Measurements from ENCODE around the gene AUTS2. TPM values are rescaled to one million over a fixed set of nuclear protein-coding genes. Genes with fewer than 3 reads are reported as not detected.

The AUTS2 gene
- total and polyA plus RNA-seq, 2 of the 8 experiments (the other 6 are each of a cell fraction or from before 2014, with no cell fraction given): 25.9 to 101 TPM

- TF ChIP-seq SIN3A (conservative IDR thresholded peaks at IDR 0.05 in 1 of 2, IDR thresholded peaks at IDR 0.05 in 1 of 2; ENCODE audit: low read depth in 1 of 2, low read length in 2 of 2) (no peak), BACH1 (IDR thresholded peaks at IDR 0.05; ENCODE audit: low read length) (no peak)
These were observed 544.1 kb downstream of the AUTS2 start (continued) for GRCh38 chr7:70142247-70142932.
